HUDEP-2 (cell line): ENCODE results near the gene PDLIM7.

Experiments
- DNase-seq, 76 experiments: peaks; one replicate each; lab custom pipeline; 2025; ENCODE audit not compliant: unreplicated experiment in 76 of 76; lab: John Stamatoyannopoulos, UW

Gene PDLIM7

DNA sequence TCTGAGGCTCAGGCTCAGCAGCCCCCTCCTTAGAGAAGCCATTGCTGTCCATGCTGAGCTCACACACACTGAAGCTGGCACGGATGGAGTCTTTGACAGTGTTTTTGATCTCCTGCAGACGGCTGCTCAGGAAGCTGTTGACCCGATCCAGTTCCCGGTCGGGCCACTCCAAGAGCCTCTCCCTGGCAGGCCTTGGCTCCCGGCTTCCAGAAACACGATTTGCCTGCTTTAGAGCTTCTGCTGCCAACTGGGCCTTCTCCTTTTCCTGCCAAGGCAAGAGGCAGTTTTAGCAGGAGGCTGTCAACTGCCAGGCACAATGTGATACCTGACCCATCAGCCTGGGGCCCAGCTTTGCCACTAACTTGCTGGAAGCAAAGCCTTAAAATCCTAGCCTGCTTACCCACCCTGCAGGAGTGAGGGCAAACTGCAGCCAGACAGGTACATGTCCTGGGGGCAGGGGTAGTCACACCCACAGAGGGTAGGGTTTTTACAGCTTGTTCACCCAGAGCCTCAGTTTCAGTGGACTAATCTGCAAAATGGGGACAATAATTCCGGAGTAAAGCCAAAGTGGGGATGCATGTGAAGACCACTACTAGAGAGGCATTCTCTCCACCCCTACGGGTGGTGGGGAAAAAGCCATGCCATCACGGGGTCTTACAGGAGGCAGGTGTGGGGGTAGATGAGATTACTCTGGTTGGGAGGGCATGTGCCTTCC lies 27.7 kb upstream of the PDLIM7 start:
- no peak for DNase-seq

DNA sequence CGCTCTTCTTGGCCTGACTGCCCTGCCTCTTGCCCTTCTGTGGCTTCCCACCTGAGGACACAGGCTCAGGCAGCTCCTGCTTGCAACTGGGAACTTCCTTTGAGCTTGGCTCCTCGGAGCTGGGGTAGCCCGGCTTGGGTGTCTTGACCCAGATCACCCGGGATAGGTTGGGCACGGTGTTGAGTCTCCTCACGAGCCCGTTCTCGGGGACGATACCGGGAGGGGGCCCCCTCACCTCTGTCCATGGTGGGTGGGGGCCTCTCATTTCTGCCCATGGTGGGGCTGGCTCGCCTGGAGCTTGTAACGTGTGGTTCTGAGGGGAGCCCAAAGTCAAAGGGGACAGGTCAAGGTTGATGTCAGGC lies 27.1 kb upstream of the PDLIM7 start:
- no peak for DNase-seq

DNA sequence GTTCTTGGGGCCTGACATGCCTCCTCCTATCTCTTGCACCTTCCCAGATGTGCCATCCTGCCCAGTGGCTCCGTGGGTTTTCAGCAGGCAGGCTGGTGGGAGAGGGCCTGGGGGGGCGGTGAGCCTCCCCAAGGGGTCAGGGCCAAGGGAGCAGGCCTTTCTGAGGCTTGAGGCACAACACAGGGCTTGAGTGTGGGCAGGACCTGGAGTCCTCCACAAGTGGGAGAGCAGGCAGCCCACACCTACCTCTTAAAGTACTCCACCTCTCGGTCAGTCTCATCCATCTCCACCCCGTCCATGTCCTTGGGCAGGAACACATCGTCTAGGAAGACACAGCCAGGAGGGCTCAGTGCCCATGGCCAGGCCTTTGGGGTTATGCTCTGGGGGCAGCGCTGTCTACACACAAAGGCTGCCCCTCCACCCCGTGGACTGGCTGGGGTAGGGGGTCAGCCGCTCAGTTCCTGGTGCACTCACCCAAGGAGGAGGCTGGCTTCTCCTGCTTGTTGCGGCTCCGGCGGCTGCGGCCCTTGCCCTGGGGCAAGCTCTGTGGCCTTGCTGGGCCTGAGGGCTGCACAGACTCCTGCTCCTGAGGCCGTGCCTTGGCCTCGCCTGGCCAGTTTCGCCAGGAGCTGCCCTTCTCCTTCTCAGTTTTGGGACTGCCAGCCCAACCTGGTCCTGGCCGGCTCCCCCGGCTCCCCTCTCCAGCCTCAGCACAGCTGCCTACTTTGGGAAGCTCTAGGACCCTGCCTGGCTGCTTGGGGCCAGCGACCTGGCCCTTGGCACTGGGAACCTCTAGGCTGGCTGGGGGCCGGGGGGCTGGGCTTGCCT lies 26.5 kb upstream of the PDLIM7 start:
- DNase-seq = no peak

DNA sequence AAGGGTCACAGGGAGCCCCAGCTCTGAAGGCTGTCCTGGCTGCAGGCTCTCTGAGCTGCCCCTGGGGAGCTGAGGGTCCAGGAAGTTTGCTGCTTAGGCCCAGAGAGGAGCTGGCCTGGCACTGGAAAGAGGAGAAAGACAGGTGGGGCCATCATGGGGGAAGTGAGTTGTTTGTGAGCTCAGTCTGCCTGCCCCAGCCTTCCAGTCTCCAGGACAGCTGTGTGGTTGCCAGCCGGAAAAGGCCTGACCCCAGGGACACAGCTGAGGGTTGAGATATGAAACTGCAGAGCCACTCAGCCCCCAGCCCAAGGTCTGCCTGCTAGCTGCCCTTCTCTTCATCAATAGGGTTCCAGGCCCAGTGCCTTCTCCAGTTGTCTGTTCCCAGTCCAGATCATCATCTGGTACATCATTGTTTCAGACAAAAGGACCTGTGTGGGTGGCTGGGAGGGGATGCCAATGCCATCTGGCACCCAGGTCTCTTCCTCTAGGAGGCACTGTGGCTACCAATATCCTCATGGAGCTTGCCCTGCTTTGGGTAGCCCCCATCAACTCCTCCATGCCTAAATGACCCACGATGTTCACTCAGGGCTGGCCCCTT lies 23.6 kb upstream of the PDLIM7 start:
- DNase-seq = no peak

DNA sequence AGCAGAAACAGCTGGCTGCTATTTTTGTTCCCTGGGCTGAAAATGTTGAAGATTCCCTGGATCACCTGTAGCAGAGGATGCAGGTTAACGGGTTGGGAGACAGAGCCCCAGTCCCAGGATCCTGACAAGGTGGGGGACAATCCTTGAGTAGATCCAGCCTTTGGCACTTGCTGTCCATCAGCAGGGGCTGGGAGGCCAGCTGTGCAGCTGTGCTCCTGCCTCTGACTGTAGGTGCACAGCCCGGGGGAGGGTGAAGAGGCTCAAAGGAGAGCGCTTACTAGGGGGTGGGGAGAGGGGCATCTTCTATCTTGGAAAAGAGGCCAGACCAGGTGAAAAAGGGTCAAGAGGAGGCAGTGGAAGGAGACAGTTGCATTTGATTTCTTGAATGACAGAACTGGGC lies 22.9 kb upstream of the PDLIM7 start:
- no peak for DNase-seq

DNA sequence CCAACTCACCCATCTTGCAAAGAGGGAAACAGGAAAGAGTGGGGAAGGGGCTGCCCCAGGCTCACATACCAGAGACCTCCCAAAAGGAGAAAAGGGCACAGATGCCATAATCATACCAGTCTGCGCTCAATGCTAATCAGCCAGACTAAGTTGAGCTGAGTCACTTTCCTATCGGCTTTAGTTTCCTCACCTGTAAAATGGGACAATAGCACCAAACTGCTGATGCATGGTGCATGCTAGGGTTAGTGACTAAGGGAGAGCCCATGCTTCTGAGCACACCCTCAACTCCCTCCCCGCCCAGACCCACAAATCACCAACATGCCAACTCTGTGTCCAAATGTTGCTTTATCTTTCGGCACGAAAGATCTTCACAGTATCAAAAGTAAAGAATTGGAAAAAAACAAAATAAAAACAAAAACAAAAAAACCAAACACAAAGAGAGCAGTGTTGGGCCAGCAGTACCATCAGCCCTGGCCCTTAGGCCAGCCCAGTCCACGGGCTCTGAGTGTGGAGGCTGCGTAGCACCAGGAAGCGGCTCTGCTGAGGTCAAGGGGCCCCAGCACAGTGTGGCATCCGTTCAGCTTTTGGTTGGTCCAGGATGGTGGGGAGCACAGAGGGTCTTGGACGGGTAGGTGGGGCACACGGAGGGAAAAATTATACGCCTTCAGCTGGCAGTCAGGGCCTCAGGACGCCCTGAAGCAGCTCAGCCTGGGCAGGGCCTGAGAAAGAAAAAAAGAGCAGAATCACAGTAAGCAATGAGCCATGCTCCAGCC lies 22.2 kb upstream of the PDLIM7 start:
- DNase-seq = no peak

DNA sequence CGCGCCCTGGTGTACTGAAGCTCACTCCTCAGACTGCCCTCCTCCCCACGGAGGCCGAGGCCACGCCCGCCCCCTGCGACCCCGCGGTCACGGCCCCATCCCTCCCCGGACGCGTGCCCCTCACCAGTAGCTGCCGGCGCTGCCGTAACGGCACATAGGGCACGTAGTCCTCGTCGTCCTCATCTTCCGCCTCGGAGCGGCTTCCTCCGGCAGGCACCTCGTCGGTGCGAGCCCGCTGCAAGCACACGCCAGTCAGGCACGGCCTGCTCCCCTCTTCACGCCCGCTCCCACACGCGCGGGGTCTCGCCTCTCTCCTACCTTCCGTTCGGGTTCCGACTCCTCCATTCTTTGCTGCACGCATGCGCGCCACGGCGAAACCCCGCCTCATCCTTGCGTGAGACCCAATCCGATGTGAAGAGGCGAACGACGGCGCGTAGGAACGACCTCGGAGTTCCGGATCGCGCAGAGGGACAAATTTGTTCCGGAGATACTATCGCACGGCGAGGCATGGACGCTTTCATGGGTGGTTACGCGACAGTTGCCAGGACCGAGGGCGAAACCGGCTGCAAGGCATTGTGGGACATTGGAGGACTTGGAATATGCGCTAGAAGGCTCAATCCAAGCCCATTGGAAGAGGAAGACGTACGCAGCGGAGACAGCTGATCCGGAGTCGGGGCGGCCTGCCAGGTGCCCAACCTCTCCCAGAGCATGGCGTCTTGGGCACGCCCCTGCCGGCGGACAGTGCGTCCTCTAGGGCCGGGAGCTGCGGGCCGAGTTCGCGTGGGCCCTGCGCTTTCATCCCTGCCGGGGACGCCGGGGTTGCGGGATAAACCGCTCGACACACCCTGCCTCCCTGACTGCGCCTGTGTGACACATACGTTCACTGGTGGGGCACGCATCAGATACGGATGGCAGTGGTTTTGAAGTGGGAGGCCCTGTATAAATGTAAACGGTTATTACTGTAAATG lies 19.5 kb upstream of the PDLIM7 start, which contains the start of gene DDX41:
TSS of gene DDX41 (minus strand) at position 361 of the 968 bp plus-strand sequence. CDS start at position 345, 16 bp downstream.
- DNase-seq = peak; percentile 62 to 98 (median 94)

DNA sequence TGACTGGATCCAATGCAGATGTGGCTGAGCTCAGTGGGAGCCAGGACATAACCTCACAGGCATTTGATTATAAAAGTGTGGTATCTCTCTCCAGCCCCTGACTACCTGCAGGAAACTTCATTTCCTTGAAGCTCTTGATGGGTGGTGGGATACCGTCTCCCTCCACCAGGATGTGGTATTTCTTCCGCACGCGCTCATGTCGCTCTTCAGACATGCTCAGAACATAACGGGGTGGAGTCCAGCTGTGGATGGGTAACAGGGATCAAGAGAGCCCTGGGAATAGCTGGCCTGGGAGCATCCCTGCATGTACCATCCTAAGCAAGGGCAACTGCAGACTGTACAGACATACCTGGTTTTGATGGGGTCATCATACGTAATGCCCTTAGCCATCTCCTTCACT lies 18.2 kb upstream of the PDLIM7 start:
- no peak for DNase-seq

DNA sequence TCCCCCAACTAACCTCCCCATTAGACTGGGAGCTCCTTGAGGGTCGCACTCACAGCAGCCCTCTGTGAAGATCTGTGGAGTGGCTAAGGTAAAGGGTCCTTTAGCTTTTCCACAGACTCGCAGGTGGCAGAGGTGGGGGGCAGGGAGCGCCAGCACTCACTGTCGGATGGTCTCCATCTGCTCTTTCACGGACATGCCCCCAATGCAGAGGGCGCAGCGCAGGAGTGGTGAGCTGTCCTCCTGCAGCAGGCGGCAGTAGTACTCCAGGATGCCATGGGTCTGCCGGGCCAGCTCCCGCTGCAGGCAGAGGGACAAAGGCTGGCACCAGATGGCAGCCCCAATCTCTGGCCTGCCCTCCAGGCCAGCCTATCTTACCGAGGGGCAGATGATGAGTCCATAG lies 17.1 kb upstream of the PDLIM7 start:
- no peak for DNase-seq

DNA sequence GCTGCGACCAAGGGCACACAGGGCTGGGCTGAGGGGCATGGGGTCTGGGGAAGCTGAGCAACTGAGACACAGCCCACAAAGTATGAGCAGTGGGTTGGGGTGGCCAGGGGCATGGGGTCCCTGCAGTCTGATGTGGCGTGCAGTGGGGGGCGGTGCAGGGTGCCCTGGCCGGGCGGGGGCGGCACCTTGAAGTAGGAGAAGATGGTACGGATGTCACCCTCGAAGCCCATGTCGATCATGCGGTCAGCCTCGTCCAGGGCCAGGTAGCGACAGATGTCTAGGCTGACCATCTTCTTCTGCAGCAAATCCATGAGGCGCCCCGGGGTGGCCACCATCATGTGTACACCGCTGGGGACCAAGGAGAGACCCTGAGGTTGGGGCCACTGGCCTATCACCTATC lies 16.1 kb upstream of the PDLIM7 start:
- DNase-seq = no peak

DNA sequence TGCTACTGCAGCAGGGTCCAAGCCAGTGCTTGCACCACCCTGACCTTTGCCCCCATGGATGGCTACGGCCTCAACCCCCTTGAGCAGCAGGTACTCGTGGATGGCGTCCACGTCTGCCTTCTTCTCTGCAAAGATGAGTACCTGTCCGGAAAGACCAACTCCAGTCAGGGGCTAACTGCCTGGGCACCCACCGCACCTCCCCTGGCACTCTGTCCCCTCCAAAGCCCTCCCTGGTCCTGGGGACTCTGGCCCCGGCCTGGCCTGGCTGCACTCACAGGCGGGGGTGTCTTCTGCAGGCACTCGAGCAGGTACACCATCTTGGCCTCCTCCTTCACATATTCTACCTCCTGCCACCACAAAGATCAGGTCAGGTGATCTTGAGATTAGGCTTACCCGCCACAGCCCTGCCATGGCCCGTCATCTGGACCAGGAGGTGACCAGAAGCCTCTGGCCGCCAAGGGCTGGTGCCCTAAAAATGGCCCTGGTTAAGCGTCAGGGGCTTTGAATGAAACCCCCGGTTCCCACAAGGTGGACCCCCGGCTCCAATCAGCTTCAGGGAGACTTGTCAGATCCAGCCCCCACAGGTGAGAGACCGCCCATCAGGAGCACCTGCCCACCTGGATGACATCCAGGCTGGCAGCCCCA lies 15.5 kb upstream of the PDLIM7 start:
- DNase-seq = no peak

DNA sequence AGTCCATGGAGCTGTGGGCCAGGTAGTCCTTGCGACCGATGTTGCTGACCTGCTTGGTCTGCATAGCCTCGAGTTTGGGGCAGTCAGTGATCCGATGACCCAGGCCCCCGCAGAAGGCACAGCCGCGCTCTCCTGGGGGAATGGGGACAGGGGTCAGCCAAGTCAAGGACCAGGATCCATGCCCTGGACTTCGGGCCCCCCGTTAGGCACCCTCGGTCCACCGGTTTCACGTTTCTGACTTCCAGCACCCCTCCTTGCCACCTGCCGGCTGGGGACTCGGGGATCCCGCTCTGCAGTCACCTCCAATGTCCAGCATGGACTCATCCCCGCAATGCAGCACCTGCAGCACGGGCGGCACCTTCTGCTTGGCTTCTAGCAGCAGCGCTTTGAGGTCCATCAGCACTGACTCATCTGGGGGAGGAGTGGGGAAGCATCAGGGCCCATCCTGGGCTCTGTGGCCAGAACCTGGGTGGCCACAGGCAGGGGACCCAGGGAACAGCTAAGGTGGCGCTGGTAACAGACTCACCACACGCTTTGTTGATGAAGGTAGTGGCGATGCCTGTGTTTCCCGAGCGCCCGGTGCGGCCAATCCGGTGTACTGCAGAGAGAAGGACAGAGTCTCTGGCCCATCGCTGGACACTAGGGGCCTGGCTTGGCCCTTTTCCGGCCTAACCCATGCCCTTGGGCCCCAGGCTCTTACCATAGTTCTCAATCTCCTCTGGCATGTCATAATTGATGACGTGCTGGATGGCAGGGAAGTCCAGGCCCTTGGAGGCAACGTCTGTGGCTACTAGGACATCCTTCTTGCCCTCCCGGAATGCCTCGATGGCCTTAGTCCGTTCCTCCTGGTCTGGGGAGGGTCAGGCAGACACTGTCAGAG lies 14.6 kb upstream of the PDLIM7 start:
- DNase-seq = no peak

DNA sequence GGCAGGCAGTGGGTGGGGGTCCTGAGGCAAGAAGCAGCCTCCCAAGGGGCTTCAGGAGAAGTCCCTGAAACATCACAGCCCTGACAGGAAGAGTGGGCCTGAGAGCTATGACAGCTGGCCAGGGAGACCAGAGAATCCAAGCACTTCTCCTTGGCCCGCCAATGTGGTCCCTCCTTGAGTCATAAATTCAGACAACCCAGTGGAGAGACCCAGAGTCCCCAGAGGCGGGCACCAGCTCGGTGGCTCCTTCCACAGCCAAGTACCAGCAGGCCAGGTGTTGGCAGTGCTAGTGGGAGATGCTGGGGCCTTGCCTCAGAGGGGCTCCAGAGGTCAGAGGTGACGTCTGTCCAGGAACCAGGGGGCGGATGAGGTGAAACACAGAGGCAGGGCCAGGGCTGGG lies 13.8 kb upstream of the PDLIM7 start:
- DNase-seq = no peak

DNA sequence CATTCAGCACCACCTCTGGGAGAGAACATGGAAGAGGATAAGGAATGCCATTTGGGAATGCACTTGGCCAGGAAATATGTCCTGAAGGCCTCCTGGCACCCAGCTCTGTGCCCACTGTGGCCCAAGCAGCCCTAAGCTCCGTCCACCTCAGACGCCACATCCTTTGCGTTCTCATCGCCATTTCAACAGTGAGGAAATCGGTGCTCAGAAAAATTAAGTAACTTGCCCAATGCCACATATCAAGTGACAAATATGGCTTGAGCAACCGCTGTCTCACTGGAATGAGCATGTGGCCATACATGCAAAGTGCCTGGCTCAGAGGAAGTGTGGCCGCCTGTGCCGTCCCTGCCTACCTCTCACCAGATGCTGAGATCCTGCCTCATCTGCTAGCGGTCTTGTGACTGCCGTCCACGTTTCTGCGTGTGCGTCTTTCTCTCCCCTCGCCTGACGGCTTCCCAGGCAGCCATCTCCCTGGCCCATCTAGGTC lies 13.2 kb upstream of the PDLIM7 start:
- no peak for DNase-seq

DNA sequence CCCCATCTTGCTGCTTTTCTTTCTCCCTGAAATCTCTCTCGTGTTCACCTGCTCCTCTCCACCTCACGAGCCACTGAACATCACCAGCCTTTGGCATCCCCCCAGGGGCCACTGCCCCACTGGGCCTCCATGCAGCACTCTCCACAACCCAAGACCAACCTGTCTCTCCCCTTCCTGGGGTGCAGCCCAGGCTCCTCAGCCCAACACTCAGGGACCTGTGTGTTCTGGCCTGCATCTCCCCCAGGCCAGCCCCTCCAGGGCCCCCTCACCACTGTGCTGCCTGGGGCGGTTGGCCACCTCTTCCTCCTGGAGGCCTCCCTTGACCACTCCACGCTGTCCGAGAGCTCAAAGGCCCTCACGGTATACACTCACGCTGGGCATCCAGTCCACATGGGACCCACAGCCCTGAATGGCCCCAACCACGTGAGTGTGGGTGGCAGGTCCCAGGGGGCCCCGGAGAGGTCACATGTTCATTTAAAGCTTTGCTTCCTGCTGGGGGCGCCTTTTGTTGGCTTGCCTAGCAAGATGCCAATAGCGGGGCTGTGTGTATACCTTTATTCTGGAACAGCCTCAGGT lies 12.7 kb upstream of the PDLIM7 start:
- DNase-seq = no peak

DNA sequence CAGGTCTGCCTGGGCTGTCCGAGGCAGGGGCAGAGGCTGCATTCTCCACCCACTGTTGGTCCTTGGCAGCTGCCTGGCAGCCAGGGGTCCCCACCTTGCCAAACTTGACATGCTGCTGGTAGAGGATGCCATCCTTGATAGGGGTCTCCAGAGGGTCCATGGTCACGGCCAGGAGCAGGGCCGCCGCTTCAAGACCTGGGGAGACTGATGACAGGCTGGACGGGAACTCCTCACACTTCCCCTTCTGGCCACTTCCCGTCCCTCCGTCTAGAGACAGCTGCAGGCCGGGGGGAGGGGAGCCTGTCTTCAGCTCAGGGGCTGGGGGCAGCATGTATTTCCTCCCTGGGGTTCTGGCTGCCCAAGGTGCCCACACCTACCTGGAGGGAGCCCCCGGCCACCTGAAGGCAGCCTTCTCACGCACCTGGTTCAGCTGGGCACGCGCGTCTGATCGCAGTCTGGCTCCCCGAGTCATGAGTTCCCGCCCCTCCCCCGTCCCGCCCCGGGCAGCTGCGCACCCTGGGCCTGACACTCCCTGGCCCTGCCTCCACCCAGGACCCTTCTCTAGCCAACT lies 12.1 kb upstream of the PDLIM7 start, which contains the start of gene DOK3:
TSS of gene DOK3 (minus strand) at position 446 of the 571 bp plus-strand sequence. CDS start at position 160, 286 bp downstream.
- peak in 18 of 76 experiments; percentile 13 to 57 (median 24) for DNase-seq

DNA sequence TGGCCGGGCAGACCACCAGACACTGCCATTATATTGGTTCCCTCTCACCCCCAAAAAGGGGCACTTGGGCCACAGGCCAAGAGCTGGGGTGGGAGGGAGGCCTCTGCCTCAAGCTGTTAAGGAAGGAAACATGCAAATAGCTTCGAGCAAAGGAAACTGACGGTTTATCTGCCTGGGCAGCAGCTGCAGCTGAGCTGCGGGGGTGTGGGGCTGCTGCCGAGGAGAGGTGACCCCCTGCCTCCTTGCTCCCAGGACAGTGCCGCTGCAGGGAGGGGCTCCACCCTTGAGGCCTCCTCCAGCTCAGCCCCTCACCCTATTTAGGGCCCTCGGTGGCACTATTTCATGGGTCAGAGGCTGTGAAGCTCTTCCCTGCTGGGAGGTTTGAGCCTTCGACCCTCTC lies 11.4 kb upstream of the PDLIM7 start:
- DNase-seq = peak in 19 of 76 experiments; percentile 7 to 53 (median 28)
